ENCODE measurements around the gene ATP2A1.

DNA sequence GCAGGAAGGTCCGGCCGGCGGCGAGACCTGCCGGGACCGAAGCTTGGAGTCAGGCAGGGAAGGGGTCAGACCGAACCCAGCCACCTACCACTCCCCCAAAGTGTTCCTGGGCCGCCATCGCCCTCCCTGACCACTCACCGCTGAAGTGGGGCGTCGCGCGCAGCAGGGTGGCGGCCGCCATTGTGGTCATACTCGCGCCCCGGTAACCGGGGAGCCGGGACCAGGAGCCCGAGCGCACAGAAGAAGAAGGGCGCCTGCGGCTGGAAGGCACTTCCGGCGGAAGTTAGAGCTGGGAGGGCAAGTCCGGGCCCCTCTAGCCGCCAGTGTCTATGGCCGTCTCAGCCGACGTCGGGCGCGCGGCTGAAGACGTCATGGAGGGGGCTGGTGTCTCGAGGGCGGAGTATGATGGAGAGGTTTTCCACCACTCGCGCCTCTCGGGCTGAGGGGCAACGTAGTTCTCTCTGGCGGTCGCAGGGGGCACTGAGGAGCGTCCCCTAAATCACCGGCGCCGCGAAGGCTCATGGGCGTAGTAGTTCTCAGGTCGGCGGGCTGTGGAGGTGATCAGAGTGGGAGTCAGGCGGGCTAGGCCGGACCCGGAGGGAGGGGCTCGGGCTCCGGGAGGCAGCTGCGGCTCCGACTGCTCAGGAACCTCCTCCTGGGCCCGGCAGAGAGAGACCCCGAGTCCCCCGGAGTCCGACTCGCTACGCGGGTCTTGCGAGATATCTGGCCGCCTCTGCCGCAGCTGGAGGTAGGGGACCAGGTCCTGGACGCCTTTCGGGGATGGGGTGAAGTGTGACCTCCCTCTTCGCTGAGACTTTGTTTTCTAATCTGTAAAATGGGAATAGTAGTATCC lies 32.0 kb upstream of the ATP2A1 start, which contains the start of gene TUFM:
- TF ChIP-seq, protein P1, sequence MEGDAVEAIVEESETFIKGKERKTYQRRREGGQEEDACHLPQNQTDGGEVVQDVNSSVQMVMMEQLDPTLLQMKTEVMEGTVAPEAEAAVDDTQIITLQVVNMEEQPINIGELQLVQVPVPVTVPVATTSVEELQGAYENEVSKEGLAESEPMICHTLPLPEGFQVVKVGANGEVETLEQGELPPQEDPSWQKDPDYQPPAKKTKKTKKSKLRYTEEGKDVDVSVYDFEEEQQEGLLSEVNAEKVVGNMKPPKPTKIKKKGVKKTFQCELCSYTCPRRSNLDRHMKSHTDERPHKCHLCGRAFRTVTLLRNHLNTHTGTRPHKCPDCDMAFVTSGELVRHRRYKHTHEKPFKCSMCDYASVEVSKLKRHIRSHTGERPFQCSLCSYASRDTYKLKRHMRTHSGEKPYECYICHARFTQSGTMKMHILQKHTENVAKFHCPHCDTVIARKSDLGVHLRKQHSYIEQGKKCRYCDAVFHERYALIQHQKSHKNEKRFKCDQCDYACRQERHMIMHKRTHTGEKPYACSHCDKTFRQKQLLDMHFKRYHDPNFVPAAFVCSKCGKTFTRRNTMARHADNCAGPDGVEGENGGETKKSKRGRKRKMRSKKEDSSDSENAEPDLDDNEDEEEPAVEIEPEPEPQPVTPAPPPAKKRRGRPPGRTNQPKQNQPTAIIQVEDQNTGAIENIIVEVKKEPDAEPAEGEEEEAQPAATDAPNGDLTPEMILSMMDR (IDR thresholded peaks at IDR 0.05), result peak; percentile 47 to 69 (median 62)
- TF ChIP-seq POLR2A (IDR thresholded peaks at IDR 0.05), result peak in 3 of 4 donors; percentile 11 to 48 (median 11)

Data from esophagus squamous epithelium (tissue), 4 donors.